ENCODE data around the gene PHKA2.

Gene PHKA2

DNA sequence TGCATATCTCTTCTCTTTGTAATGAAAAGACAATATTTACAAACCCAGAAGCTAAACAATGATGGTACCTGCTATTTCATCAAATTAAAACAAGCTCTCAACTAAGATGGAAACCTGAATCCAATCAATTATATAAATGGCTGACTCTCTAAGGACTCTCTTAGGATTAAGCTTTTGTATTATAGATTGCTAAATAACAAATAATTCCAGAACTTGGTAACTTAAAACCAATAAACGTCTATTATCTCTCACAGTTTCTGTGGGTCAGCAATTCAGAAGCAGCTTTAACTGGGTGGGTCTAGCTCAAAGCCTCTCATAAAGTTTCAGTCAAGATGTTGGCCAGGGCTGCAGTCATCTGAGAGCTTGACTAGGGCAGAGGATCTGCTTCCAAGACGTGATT is 12.4 kb downstream of the PHKA2 start:
- no peak for DNase-seq (ENCODE audit: low read depth)

GRCh38 chrX:18970465-18970864 is 13.4 kb downstream of the PHKA2 start:
- no peak for DNase-seq (ENCODE audit: low read depth)

DNA sequence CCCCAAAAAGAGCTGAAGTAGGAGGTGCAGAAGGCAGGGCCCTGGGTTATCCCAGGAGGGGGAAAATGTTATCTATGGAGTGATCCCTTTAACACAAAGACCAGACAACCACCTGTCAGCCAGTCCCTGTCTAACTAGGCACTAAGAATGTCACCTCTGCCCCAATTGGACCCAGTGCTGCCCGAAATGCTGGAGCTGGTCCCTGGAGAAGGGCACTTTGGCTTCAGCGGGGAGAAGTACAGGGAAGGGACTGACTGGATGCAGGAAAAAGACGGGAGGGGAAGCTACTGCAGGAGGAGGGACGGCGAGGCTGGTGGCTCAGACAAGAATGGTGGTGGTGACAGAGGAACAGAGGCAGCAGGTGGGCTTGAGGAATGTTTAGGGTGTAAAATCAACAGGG is 17.3 kb downstream of the PHKA2 start:
- DNase-seq (ENCODE audit: low read depth) = no peak

GRCh38 chrX:18964901-18965300 is 19.0 kb downstream of the PHKA2 start:
- DNase-seq (ENCODE audit: low read depth) = no peak

DNA sequence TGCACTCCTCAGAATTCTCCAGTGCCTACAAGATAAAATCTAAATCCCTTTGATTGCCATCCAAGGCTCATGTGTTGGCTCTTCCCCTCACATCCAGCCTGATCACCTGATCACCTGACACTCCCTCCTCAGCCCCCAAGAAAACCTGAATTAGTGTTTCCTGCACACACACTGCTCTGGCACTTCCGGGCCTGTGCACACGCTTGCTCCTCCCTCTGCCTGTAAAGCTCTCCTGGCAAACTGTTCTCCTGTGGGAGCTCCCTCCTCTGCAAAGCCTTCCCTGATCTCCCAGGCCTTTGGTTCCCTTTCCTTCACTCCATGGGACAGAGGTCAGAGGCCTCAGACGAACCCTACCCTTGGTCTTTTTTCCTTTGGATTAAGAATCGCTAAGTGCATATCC is 19.9 kb downstream of the PHKA2 start:
- no peak for DNase-seq (ENCODE audit: low read depth)

DNA sequence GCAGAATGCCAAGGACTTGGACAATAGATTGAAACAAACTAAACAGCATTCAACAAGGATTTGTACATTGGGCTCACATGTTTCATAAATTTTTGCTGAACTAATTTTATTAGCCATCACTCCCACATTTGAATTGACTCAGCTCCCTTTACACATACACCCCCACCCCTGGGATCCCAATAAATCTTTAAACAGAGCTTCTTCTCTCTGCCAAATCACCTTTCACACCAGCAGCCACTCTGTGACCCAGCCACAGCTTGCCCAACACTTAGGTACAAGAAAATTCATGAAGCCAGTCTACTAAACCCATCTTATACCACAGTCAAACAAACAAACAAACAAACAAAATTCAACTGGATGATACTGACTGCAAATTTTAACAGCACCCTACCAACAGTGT is 21.6 kb downstream of the PHKA2 start:
- no peak for DNase-seq (ENCODE audit: low read depth)

DNA sequence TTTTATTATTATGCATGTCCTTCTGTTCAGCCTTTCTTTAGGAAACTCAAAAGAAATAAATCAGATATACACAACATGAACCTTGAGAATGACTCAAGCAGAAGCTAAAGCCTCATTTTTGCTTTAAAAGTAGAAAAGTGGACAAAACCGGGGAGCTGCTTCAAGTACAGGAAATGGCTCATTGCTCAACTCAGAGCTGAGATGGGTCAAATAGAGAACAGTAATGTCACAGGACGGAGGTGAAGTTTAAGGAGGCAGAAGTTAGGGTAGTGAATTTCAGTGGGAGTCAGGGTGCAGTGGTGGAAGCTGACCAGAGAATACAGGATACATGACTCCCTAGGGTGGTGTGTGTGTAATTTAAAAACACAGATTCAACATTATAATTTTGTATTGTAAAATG is 22.2 kb downstream of the PHKA2 start:
- no peak for DNase-seq (ENCODE audit: low read depth)

GRCh38 chrX:18956303-18957032 is 27.4 kb downstream of the PHKA2 start:
- DNase-seq (ENCODE audit: low read depth) = no peak

- DNase-seq (ENCODE audit: low read depth) = no peak
Measured at GRCh38 chrX:18955676-18956075, 28.2 kb downstream of the PHKA2 start.

- DNase-seq (ENCODE audit: low read depth) = no peak
Measured at GRCh38 chrX:18951032-18951431, 32.9 kb downstream of the PHKA2 start.

DNA sequence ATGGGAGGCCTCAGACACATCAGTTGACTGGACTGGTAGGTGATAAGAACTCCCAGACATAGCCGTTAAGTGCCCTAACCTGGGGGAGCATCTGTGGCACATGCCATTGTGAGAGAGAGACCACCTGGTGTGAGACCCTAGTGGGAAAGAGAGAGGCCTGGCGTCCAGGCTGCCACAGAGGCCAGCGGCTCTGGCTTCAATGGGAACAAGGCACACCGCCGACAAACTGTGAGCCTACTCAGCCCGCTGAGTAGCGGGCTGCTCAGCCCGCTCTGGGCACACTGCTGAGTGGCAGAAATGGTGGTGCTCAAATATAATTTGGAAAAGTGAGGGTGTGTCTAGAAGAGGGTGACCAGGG is 34.0 kb downstream of the PHKA2 start:
- no peak for DNase-seq (ENCODE audit: low read depth)

DNA sequence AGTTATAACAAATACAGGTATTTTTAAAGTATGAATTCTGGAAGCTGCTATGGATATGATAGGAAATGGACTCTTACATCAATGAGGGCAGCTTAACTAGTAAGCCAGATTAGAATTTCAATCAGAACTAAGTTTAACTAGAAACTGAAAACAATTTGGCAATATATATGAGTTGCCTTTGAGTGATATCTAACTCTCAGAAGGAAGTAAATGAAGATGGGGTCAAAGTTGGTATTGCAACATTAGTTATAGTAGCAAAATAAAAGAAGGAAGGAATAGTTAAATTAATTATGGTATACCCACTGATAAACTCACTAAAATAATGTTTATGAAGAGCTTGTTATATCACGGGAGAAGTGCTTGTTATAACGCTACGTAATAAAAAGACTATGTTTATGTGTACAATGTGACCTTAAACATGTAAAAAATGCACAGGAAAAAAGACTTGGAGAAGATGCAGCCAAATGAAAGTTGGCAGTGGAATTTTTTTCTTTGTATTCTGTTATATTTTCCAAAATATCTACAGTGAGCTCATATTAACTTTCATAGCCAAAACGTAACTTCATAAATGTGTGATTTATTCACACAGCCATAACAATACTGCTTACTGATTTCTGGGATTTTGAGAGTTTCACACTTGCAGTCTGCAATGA is 34.5 kb downstream of the PHKA2 start:
- no peak for DNase-seq (ENCODE audit: low read depth)

DNA sequence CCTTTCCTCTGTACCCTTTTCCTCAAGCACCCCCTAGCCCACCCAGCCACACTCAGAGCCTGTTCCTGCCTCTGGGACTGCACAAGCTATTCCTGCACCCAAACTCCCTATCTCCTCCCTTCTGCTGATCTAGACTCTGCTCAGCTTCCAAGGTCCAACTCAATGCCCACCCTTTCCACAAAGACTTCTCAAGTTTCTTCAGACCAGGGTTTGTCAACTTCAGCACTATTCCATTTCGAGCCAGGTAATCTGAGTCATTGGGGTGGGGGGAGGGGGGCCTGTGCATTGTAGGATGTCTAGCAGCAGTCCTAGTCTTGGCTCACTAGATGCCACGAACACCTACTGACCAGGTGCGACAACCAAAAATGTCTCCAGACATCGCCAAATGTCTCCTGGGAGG is 37.3 kb downstream of the PHKA2 start:
- no peak for DNase-seq (ENCODE audit: low read depth)

DNA sequence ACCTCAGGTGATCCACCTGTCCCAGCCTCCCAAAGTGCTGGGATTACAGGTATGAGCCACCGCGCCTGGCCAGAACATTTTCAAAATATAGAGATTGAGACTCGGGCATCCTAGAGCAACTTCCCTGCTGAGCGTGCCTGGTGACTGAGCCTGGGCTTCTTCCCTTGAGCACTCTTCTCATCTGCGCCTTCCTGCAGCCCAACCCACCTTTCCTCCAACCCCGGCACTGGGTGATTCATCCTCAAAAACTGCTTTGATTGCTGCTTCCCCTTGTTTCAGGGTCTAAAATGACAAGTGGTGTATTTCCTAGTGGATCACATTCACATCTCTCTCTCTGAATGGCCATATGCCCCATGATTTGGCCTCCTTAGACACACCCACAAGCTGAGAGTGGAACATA is 37.8 kb downstream of the PHKA2 start:
- no peak for DNase-seq (ENCODE audit: low read depth)

DNA sequence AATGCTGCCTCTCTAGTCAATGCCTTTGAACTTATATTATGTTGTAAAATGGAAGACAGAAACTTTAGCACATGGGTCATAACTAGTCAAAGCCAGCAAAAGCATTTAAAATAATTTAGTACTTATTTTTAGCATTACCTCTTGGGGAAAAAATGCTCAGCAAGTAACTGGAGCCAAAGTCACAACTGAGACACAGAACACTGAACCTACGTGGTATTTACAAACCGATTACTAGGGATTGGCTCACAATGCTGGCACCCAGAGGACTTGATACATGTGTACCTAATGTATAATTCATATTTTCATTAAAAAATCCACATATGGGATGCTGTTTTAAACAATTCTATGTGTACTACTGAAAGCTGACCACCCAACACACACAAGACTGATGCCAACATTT is 38.4 kb downstream of the PHKA2 start:
- no peak for DNase-seq (ENCODE audit: low read depth)

DNA sequence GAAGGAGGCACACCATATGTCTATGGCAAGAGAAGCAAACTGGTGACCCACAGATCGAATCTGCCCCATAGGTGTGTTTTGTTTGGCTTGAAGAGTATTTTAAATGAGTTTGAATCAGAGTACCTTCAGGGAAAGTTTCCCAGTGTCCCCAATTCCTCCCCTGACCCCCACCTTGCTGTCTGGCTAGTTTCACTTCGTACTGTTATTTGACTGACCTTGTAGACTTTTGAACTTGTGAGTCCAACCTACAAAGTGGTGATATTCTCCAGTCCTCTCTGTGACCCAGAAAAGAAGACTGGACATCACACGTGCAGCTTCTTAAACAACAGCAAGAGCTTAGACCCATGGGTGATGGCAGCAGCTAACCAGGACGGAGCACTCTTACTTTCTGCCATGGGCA is 39.4 kb downstream of the PHKA2 start:
- no peak for DNase-seq (ENCODE audit: low read depth)

DNA sequence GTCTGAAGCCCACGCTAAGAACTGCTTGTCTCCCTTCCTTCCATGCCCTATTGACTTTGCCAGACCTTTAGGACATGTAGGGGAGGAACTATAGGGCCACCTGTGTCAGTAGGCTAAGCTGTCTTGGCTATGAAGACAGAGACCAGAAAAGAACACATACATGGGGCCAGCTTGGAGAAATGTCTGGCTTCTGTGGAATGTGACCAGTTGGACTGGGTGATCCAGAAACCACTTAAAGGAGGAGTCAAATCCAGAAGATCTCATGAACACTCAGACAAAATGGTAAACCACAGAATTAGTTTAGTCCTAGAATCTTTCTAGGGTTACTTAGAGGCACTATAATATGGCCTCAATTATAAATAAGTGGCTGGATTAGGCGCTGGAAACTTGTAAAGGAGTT is 42.0 kb downstream of the PHKA2 start:
- DNase-seq (ENCODE audit: low read depth) = no peak

DNA sequence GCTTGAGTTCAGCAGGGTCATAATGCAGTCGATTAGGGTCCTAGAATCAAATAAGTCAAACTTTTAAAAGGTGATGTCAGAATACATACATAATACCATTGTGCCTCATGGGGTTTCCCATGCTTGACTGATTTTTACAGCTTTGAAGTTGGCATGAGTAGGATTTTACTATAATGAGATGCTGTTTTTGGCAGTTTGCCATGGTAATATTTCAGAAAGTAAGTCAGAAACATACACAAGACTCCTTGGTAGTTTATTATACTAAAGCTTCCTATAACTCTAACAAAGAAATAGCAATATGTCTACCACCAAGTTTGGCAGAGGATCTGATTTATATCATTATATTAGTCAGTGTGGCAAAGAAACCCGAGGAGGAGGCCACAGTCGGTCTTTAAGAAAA is 45.2 kb downstream of the PHKA2 start:
- no peak for DNase-seq (ENCODE audit: low read depth)

GRCh38 chrX:18937173-18937572 is 46.7 kb downstream of the PHKA2 start:
- no peak for DNase-seq (ENCODE audit: low read depth)

GRCh38 chrX:18935893-18936292 is 48.0 kb downstream of the PHKA2 start:
- no peak for DNase-seq (ENCODE audit: low read depth)

GRCh38 chrX:18934708-18935107 is 49.2 kb downstream of the PHKA2 start:
- no peak for DNase-seq (ENCODE audit: low read depth)

GRCh38 chrX:18933617-18934016 is 50.3 kb downstream of the PHKA2 start:
- no peak for DNase-seq (ENCODE audit: low read depth)

DNA sequence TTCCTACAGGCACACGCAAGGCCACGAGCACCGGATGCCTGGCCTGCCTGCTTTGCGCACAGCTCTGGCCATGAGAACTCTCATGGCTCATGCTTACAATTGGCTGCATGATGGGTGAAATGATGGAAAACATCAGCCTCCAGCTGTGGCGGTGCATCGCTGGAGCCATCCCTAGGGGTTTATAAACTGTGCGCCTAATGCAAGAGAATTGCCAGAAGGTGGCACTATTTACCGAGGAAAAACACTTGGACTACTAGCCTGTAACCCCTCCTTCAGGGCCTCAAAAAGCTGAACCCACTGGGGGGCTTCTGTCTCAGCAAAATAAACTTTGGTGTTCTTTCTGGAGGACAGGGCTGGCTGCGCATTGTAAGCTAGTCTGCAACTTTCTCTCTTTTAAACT is 51.9 kb downstream of the PHKA2 start:
- DNase-seq (ENCODE audit: low read depth) = no peak

DNA sequence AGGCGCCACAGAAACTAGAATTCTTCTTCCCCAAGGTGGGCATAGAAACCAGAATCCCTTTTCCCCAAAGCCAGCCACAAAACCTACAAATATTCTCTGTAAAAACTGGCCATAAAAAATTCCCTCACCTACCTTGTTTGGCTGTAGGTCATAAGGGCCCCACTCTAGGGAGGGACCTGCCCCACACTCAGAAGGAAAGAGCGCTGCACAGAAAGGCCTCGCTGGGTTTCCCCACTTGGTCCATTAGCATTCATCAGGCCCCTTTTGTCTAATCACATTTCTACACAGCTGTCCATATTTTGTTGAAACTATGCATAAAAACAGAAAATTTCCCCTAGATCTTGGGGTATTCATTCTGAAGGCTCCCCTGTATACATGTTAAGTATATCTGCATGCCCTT is 54.1 kb downstream of the PHKA2 start:
- no peak for DNase-seq (ENCODE audit: low read depth)

Measured in activated gamma-delta T cell treated with anti-CD3 and anti-CD28 coated beads, Interleukin-2, amount 50 U/mL, for 16 hours (primary cell).